HepG2 (cell line): ENCODE measurements around the gene SLC22A31. TPM values are rescaled to one million over a fixed set of nuclear protein-coding genes. Genes with fewer than 3 reads are reported as not detected.

Experiments used
- ATAC-seq: fragments of 200-7000 bp; cut with Tn5 transposase; 3 replicates; pipeline ENCODE4 v1.9.1; 2020; ENCODE audit warnings: mild to moderate bottlenecking, moderate library complexity
- BruUV-seq: library from RNA; stranded (reverse); fragments of 400-500 nt; replicated peaks from 2 replicates; lab custom pipeline; 2021; lab: Mats Ljungman, UMichigan
- CTCF ChIA-PET: fragments of 300-600 bp; formaldehyde crosslinking; extraction: SDS; loops from one replicate; lab custom pipeline; 2021; ENCODE audit warnings: low total read pairs, inconsistent platforms, low intra/inter-chr PET ratio; lab: Yijun Ruan, JAX
- POLR2A ChIA-PET: fragments of 350-600 bp; sonication (Branson Sonifier 250); formaldehyde crosslinking; loops from one replicate; lab custom pipeline; 2020; ENCODE audit warnings: antibody characterized with exemption, inconsistent platforms; lab: Yijun Ruan, JAX
- DNase-seq: peaks from one replicate; pipeline ENCODE4 v3.0.0-alpha.2; 2015; ENCODE audit warnings: low spot score
- FAIRE-seq: peaks from 3 replicates; lab custom pipeline; 2011; peaks lifted over from hg19 to GRCh38; lab: Jason Lieb, UNC
- H2AFZ ChIP-seq: one replicate; pipeline ENCODE4 v1.6.1; 2011; ENCODE audit warnings: low read length, inconsistent platforms
- H3K27ac ChIP-seq: fragments of 300-600 bp; 3 replicates; pipeline ENCODE4 v1.8.0; 2011; ENCODE audit warnings: mixed run types, mild to moderate bottlenecking, mixed read lengths, low read length, inconsistent platforms; ENCODE audit not compliant: insufficient read depth; ENCODE audit errors: extremely low read length
- H3K27me3 ChIP-seq, 2 experiments: fragments of 200-600 bp in 1 of 2; 2 replicates in 1 of 2; 3 replicates in 1 of 2; pipeline versions ENCODE4 v1.6.0 to v1.8.0; 2011; ENCODE audit warnings: low read length in 2 of 2, mild to moderate bottlenecking in 2 of 2, moderate library complexity in 2 of 2, inconsistent platforms in 1 of 2; ENCODE audit not compliant: insufficient read depth in 2 of 2, control insufficient read depth in 1 of 2
- H3K36me3 ChIP-seq, 2 experiments: fragments of 200-600 bp in 1 of 2; replicated peaks in 1 of 2; 2 replicates in 1 of 2; 3 replicates in 1 of 2; pipeline versions ENCODE4 v1.5.1 to v1.8.0; 2011; ENCODE audit warnings: low read length in 2 of 2, inconsistent platforms in 1 of 2; ENCODE audit not compliant: insufficient read depth in 2 of 2, control insufficient read depth in 1 of 2
- H3K4me1 ChIP-seq: 2 replicates; pipeline ENCODE4 v1.5.1; 2012; ENCODE audit warnings: low read length, inconsistent platforms; ENCODE audit not compliant: insufficient read depth
- H3K4me2 ChIP-seq: 2 replicates; pipeline ENCODE4 v1.6.0; 2011; ENCODE audit warnings: low read depth, low read length, inconsistent platforms
- H3K4me3 ChIP-seq, 3 experiments: fragments of 200-600 bp in 1 of 3; sonication (generic), shearing (Covaris generic) in 1 of 3; replicated peaks in 1 of 3; 2 replicates each; pipeline ENCODE4 v1.5.1; 2011 to 2016; ENCODE audit warnings: low read length in 3 of 3, inconsistent platforms in 2 of 3, low read depth in 2 of 3, mild to moderate bottlenecking in 2 of 3, control low read depth in 1 of 3, mixed read lengths in 1 of 3; ENCODE audit not compliant: insufficient read depth in 1 of 3
- H3K79me2 ChIP-seq: one replicate; pipeline ENCODE4 v1.6.1; 2011; ENCODE audit warnings: low read length, inconsistent platforms; ENCODE audit not compliant: insufficient read depth
- H3K9ac ChIP-seq: 2 replicates; pipeline ENCODE4 v1.6.0; 2011; ENCODE audit warnings: mild to moderate bottlenecking, low read depth, low read length, inconsistent platforms; ENCODE audit not compliant: insufficient read depth
- H3K9me3 ChIP-seq: 2 replicates; pipeline ENCODE4 v1.5.1; 2012; ENCODE audit warnings: mild to moderate bottlenecking, low read length
- H4K20me1 ChIP-seq: 2 replicates; pipeline ENCODE4 v1.6.0; 2011; ENCODE audit warnings: inconsistent platforms, mild to moderate bottlenecking, low read length, moderate library complexity; ENCODE audit not compliant: insufficient read depth
- AGO2 ChIP-seq: fragments of 200-400 bp; formaldehyde crosslinking; optimal IDR thresholded peaks from 2 replicates; pipeline ENCODE3; 2017; ENCODE audit warnings: mild to moderate bottlenecking, low read depth, low read length, moderate library complexity
- HNRNPLL ChIP-seq: fragments of 200-400 bp; formaldehyde crosslinking; IDR thresholded peaks from 2 replicates; pipeline ENCODE4 v1.6.1; 2017; ENCODE audit warnings: mild to moderate bottlenecking, low read depth, low read length; ENCODE audit not compliant: poor library complexity, severe bottlenecking
- KDM2A ChIP-seq: sonication (generic); formaldehyde crosslinking; IDR thresholded peaks from 2 replicates; pipeline ENCODE4 v1.4.0; 2020; ENCODE audit warnings: low read depth, missing genetic modification reagents, borderline replicate concordance
- KLF15 ChIP-seq: sonication (generic); formaldehyde crosslinking; IDR thresholded peaks from 2 replicates; pipeline ENCODE4 v1.8.1; 2023; ENCODE audit warnings: borderline replicate concordance, mild to moderate bottlenecking, inconsistent platforms, missing genetic modification reagents, mixed read lengths
- MAFG ChIP-seq: sonication (generic); formaldehyde crosslinking; IDR thresholded peaks from 2 replicates; pipeline ENCODE4 v1.5.1; 2020; ENCODE audit warnings: mild to moderate bottlenecking, missing genetic modification reagents
- MAX ChIP-seq: IDR thresholded peaks from 2 replicates; pipeline ENCODE4 v1.6.1; 2012; ENCODE audit warnings: inconsistent platforms
- MXD3 ChIP-seq: IDR thresholded peaks from 2 replicates; pipeline ENCODE4 v1.6.1; 2016; ENCODE audit warnings: mild to moderate bottlenecking, missing biosample characterization, missing genetic modification reagents
- NFKB2 ChIP-seq: sonication (generic); formaldehyde crosslinking; IDR thresholded peaks from 2 replicates; pipeline ENCODE4 v1.4.0; 2020; ENCODE audit warnings: missing genetic modification reagents, borderline replicate concordance
- NFYC ChIP-seq: IDR thresholded peaks from 2 replicates; pipeline ENCODE4 v1.6.1; 2016; ENCODE audit warnings: missing genetic modification reagents, missing compliant biosample characterization
- PHB2 ChIP-seq: fragments of 450-650 bp; IDR thresholded peaks from 2 replicates; pipeline ENCODE4 v1.6.1; 2018; ENCODE audit not compliant: partially characterized antibody
- PHF21A ChIP-seq: sonication (generic); formaldehyde crosslinking; IDR thresholded peaks from 2 replicates; pipeline ENCODE4 v1.5.0; 2020; ENCODE audit warnings: mild to moderate bottlenecking, missing genetic modification reagents
- POLR2G ChIP-seq: fragments of 200-400 bp; formaldehyde crosslinking; IDR thresholded peaks from 2 replicates; pipeline ENCODE4 v1.6.1; 2018; ENCODE audit warnings: mild to moderate bottlenecking, low read depth, low read length, moderate library complexity
- RBM39 ChIP-seq: fragments of 200-400 bp; formaldehyde crosslinking; IDR thresholded peaks from one replicate; pipeline ENCODE4 v1.6.1; 2018; ENCODE audit warnings: antibody characterized with exemption, mild to moderate bottlenecking, low read depth, low read length; ENCODE audit not compliant: poor library complexity, severe bottlenecking
- SP1 ChIP-seq, 2 experiments: fragments of 450-650 bp in 1 of 2; sonication (generic) in 1 of 2; formaldehyde crosslinking in 1 of 2; IDR thresholded peaks; 2 replicates each; pipeline versions ENCODE4 v1.4.0 to v1.6.1; 2016 to 2020; ENCODE audit warnings: missing genetic modification reagents in 1 of 2
- STAG1 ChIP-seq: sonication (generic); formaldehyde crosslinking; IDR thresholded peaks from 2 replicates; pipeline ENCODE4 v1.4.0; 2020; ENCODE audit warnings: missing genetic modification reagents
- ZC3H13 ChIP-seq: sonication (generic); formaldehyde crosslinking; IDR thresholded peaks from 2 replicates; pipeline ENCODE4 v1.8.1; 2023; ENCODE audit warnings: mild to moderate bottlenecking, missing genetic modification reagents, moderate library complexity
- ZKSCAN5 ChIP-seq: sonication (generic); formaldehyde crosslinking; IDR thresholded peaks from 2 replicates; pipeline ENCODE4 v1.5.1; 2020; ENCODE audit warnings: mild to moderate bottlenecking, missing genetic modification reagents
- ZNF160 ChIP-seq: sonication (generic); formaldehyde crosslinking; IDR thresholded peaks from 2 replicates; pipeline ENCODE4 v1.8.0; 2022; ENCODE audit warnings: mild to moderate bottlenecking, inconsistent platforms, missing genetic modification reagents
- ZNF18 ChIP-seq: sonication (generic); formaldehyde crosslinking; IDR thresholded peaks from 2 replicates; pipeline ENCODE4 v1.8.0; 2022; ENCODE audit warnings: mild to moderate bottlenecking, missing genetic modification reagents; ENCODE audit not compliant: insufficient replicate concordance
- ZNF225 ChIP-seq: sonication (generic); formaldehyde crosslinking; IDR thresholded peaks from 2 replicates; pipeline ENCODE4 v1.4.0; 2020; ENCODE audit warnings: mild to moderate bottlenecking, missing genetic modification reagents
- ZNF547 ChIP-seq: sonication (generic); formaldehyde crosslinking; IDR thresholded peaks from 2 replicates; pipeline ENCODE4 v1.5.1; 2020; ENCODE audit warnings: mild to moderate bottlenecking, missing genetic modification reagents
- ZNF720 ChIP-seq: sonication (generic); formaldehyde crosslinking; IDR thresholded peaks from 2 replicates; pipeline ENCODE4 v1.4.0; 2020; ENCODE audit warnings: missing genetic modification reagents
- WGBS: methylation state at CpG from one replicate; pipeline ENCODE4 v1.1.6; 2017; ENCODE audit warnings: low lambda C conversion rate; 5-methylcytosine and 5-hydroxymethylcytosine counted together
- in situ Hi-C: cut with HindIII; loops from 2 replicates; pipeline ENCODE4 v1.10.0; 2017; ENCODE audit warnings: low pct_unique_long_range_greater_than_20kb; ENCODE audit not compliant: extremely low pct_ligation_motif_present
- intact Hi-C: fragments of 100-400 bp; cut with micrococcal nuclease; formaldehyde crosslinking; loops from one replicate; pipeline ENCODE4 v1.10.0; 2022; ENCODE audit not compliant: unreplicated experiment
- polyA plus RNA-seq, 8 experiments: library from polyadenylated mRNA; depleted of rRNA in 3 of 8; stranded (reverse) in 7 of 8; unstranded in 1 of 8; fragments of >200 nt; fragmentation: Illumina TruSeq in 4 of 8; extraction: Trizol in 4 of 8; gene quantifications; 2 replicates each; pipeline versions ENCODE4 v1.2.1 to v1.2.3, GENCODE V29; 2011 to 2016; ENCODE audit warnings: low read depth in 4 of 8, missing spikeins in 1 of 8, mixed read lengths in 1 of 8; ENCODE audit not compliant: insufficient read depth in 1 of 8
- total RNA-seq, 5 experiments: library from RNA; depleted of rRNA; stranded (reverse); fragments of >200 nt; fragmentation: Illumina TruSeq; extraction: Trizol; gene quantifications; 2 replicates each; pipeline ENCODE4 v1.2.3, GENCODE V29; 2016; ENCODE audit warnings: low read depth in 1 of 5

SLC22A31 gene
- total and polyA plus RNA-seq, 2 of the 13 experiments (the other 11 are each of a cell fraction or from before 2014, with no cell fraction given): 67.3 to 83.3 TPM

GRCh38 chr16:89154390-89155183, 45.8 kb downstream of the SLC22A31 start:
- Histone ChIP-seq H3K4me2 (no peak overlapping the region), H2AFZ (no peak overlapping the region), H3K36me3 (peaks cover under 1 to 1% of the 10 kb centered on the region in 2 experiments; a peak in 3 of 5 replicates), H3K27ac (no peak overlapping the region), H3K4me3 (no peak overlapping the region), H3K9ac (no peak overlapping the region), H3K9me3 (no peaks in the 10 kb centered on the region; the same call in 1 of the 2 replicates), H3K4me1 (peaks cover 35% of the 10 kb centered on the region), H4K20me1 (no peaks in the 10 kb centered on the region; the same call in 1 of the 2 replicates), H3K27me3 (peaks cover 13 to 26% of the 10 kb centered on the region in 2 experiments), H3K79me2 (no peaks in the 10 kb centered on the region)
- ChIA-PET POLR2A (no interaction called here), CTCF (no interaction called here)
- BruUV-seq: no TSS peak
- FAIRE-seq (no peak), DNase-seq (no peak), ATAC-seq (peak; percentile 1; the same call in 2 of the 3 replicates)
- intact Hi-C loops: no loop called here
- in situ Hi-C loops: no loop called here
- WGBS: 59% methylated on average over 20 of the region's 24 CpGs
- 0 out of 2 replicates have a peak, but pooled peaks have one; percentile 21 for TF ChIP-seq PHF21A (CRISPR knock-in tag)
- no peak for TF ChIP-seq PHB2
- TF ChIP-seq ZNF225: peak; percentile 17; the same call in 1 of the 2 replicates
- peak; percentile 17; the same call in 1 of the 2 replicates for TF ChIP-seq ZC3H13 (CRISPR knock-in tag)
- TF ChIP-seq ZNF160 (CRISPR knock-in tag): no peak
- no peak for TF ChIP-seq NFKB2 (CRISPR knock-in tag)
- TF ChIP-seq ZNF547: 0 out of 2 replicates have a peak, but pooled peaks have one; percentile 17
- TF ChIP-seq AGO2: peak; percentile 86
- no peak for TF ChIP-seq SP1 (IDR thresholded peaks at IDR 0.05)
- no peak for TF ChIP-seq SP1 (CRISPR knock-in tag; IDR thresholded peaks at IDR 0.05)
- no peak for TF ChIP-seq ZNF18 (CRISPR knock-in tag)
- TF ChIP-seq KLF15 (CRISPR knock-in tag): 0 out of 2 replicates have a peak, but pooled peaks have one; percentile 24
- TF ChIP-seq NFYC (CRISPR knock-in tag): no peak
- TF ChIP-seq MAFG (CRISPR knock-in tag): no peak
- TF ChIP-seq RBM39: peak; percentile 50
- peak; percentile 59 for TF ChIP-seq POLR2G
- no peak for TF ChIP-seq ZNF720 (CRISPR knock-in tag)
- 0 out of 2 replicates have a peak, but pooled peaks have one; percentile 6 for TF ChIP-seq ZKSCAN5
- peak; percentile 11 for TF ChIP-seq HNRNPLL
- TF ChIP-seq MAX: no peak
- TF ChIP-seq MXD3 (CRISPR knock-in tag): no peak
- no peak for TF ChIP-seq STAG1 (CRISPR knock-in tag)
- peak; percentile 45; the same call in 1 of the 2 replicates for TF ChIP-seq KDM2A (CRISPR knock-in tag)
